Cardiac muscle cell (in vitro differentiated cells and primary cell): ENCODE measurements around the gene KIF6. TPM values are rescaled to one million over a fixed set of nuclear protein-coding genes. Genes with fewer than 3 reads are reported as not detected.

ENCODE experiments used
- DNase-seq, 2 donors: peaks; one replicate each; pipeline versions ENCODE4 v3.0.0 to v3.0.0-alpha.2; 2010 to 2017; ENCODE audit warnings: low read depth in 1 of 2, low spot score in 1 of 2
- H3K27ac ChIP-seq: fragments of 200-600 bp; sonication (generic); 2 replicates; pipeline ENCODE4 v1.5.1; 2016
- H3K27me3 ChIP-seq: fragments of 200-600 bp; sonication (generic); 2 replicates; pipeline ENCODE4 v1.6.0; 2016; ENCODE audit warnings: control low read depth
- H3K36me3 ChIP-seq: fragments of 200-600 bp; sonication (generic); 2 replicates; pipeline ENCODE4 v1.5.1; 2016; ENCODE audit warnings: control low read depth
- H3K4me1 ChIP-seq: fragments of 200-600 bp; sonication (generic); 2 replicates; pipeline ENCODE4 v1.8.1; 2017; ENCODE audit warnings: low read depth, mild to moderate bottlenecking, mixed run types
- H3K4me3 ChIP-seq: fragments of 200-600 bp; sonication (generic); 2 replicates; pipeline ENCODE4 v1.5.1; 2016; ENCODE audit warnings: mild to moderate bottlenecking
- H3K9me3 ChIP-seq: fragments of 200-600 bp; sonication (generic); 2 replicates; pipeline ENCODE4 v1.5.1; 2017; ENCODE audit warnings: low read depth, mild to moderate bottlenecking, control low read depth
- CTCF ChIP-seq: IDR thresholded peaks from 2 replicates; pipeline ENCODE4 v1.5.1; 2012; ENCODE audit warnings: low read depth, mild to moderate bottlenecking, low read length
- polyA plus RNA-seq: library from polyadenylated mRNA; unstranded; fragments of >200 nt; fragmentation: Nextera tagmentation; extraction: Ambion mirVana; gene quantifications from 2 replicates; pipeline ENCODE4 v1.2.1, GENCODE V29; 2016
- total RNA-seq: library from RNA; depleted of rRNA; stranded (reverse); fragments of >200 nt; gene quantifications from 2 replicates; pipeline ENCODE4 v1.2.3, GENCODE V29; 2016

Gene KIF6
- total and polyA plus RNA-seq, 2 experiments from 2014 or later, result 0.69 to 1.7 TPM

GRCh38 chr6:39445667-39446066 lies 279.5 kb downstream of the KIF6 start:
- no peak for DNase-seq
- TF ChIP-seq CTCF, result no peak
- H3K9me3 ChIP-seq, result no peaks in the 10 kb centered on the region
- no peak overlapping the region for H3K4me3 ChIP-seq
- no peaks in the 10 kb centered on the region for H3K27me3 ChIP-seq
- H3K4me1 ChIP-seq, result no peaks in the 10 kb centered on the region
- H3K36me3 ChIP-seq, result no peaks in the 10 kb centered on the region
- H3K27ac ChIP-seq, result no peak overlapping the region

GRCh38 chr6:39444479-39445019 lies 280.7 kb downstream of the KIF6 start:
- no peak for TF ChIP-seq CTCF
- H3K4me3 ChIP-seq, result no peak overlapping the region
- H3K27ac ChIP-seq, result no peak overlapping the region
- H3K9me3 ChIP-seq, result no peaks in the 10 kb centered on the region
- no peaks in the 10 kb centered on the region for H3K27me3 ChIP-seq
- H3K36me3 ChIP-seq, result no peaks in the 10 kb centered on the region
- no peaks in the 10 kb centered on the region for H3K4me1 ChIP-seq
- DNase-seq, result no peak

- no peaks in the 10 kb centered on the region for H3K36me3 ChIP-seq
- H3K4me1 ChIP-seq, result no peaks in the 10 kb centered on the region
- no peaks in the 10 kb centered on the region for H3K27me3 ChIP-seq
- no peak for DNase-seq
- no peak overlapping the region for H3K4me3 ChIP-seq
- no peak for TF ChIP-seq CTCF
- no peak overlapping the region for H3K27ac ChIP-seq
- H3K9me3 ChIP-seq, result no peaks in the 10 kb centered on the region
Measured at GRCh38 chr6:39441986-39442385, 283.2 kb downstream of the KIF6 start.

GRCh38 chr6:39441301-39441700 lies 283.9 kb downstream of the KIF6 start:
- Histone ChIP-seq H3K27ac (no peak overlapping the region), H3K36me3 (no peaks in the 10 kb centered on the region), H3K9me3 (no peaks in the 10 kb centered on the region), H3K27me3 (no peaks in the 10 kb centered on the region), H3K4me3 (no peak overlapping the region), H3K4me1 (no peaks in the 10 kb centered on the region)
- TF ChIP-seq CTCF, result no peak
- DNase-seq, result no peak

- Histone ChIP-seq H3K9me3 (no peaks in the 10 kb centered on the region), H3K27ac (no peak overlapping the region), H3K36me3 (no peaks in the 10 kb centered on the region), H3K27me3 (no peaks in the 10 kb centered on the region), H3K4me3 (no peak overlapping the region), H3K4me1 (no peaks in the 10 kb centered on the region)
- TF ChIP-seq CTCF, result no peak
- DNase-seq, result no peak
Measured at GRCh38 chr6:39440039-39440426, 285.2 kb downstream of the KIF6 start.
